Tibial nerve (tissue), 3 donors: ENCODE results near the gene ELFN1.

Source experiments
- POLR2A ChIP-seq, 2 donors: fragments of 450-650 bp; IDR thresholded peaks; one replicate each; pipeline ENCODE4 v1.6.1; 2017; ENCODE audit warnings: antibody characterized with exemption in 2 of 2, mild to moderate bottlenecking in 2 of 2, moderate library complexity in 2 of 2
- TF ChIP-seq, protein P1 (sequence below), 5 experiments: fragments of 200-600 bp in 3 of 5; fragments of 450-650 bp in 2 of 5; sonication (generic) in 3 of 5; IDR thresholded peaks; one replicate each; pipeline ENCODE4 v1.5.1; 2016 to 2019; ENCODE audit warnings: antibody characterized with exemption in 5 of 5, mild to moderate bottlenecking in 3 of 5, moderate library complexity in 2 of 5

DNA sequence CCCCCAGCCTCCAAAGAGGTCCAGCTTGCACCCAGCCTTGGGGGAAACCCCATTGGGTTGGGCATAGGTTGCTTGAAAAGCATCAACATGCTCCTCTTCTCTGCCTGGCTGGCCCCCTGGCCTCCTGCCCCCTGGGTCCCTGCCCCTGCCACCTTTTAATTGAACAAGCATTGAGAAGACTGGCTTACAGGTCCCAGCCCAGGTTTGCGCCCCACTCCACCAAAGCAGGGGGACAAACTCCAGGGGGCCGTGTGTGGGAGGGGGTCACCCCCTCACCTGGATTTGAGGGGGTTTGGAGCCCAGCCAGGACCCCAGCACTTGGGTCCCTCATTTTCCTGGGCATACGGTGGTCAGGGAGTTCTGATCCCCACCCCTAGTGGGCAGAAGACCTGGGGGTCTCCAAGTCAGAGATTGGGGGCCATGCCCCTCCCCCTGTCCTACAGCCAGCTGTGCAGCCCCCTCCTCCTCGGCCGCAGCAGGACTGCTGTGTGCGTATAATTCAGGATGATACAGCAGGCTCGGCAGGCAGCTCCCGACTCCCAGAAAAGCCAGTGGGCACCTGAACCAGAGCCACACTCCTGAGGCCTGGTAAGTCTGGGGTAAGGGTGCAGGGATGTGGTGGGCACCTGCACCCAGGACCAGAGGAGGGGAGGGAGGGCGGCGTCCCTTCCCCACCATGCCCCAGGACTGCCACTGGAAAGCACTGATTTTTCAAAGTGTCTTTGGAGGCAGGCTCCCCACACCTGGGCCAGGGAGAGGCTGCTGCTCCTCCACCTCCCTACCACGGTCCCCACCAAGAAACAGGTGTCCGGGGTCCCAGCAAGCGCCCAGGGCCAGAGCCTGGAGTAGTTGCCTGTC lies 1.7 kb downstream of the ELFN1 start:
- TF ChIP-seq, protein P1, sequence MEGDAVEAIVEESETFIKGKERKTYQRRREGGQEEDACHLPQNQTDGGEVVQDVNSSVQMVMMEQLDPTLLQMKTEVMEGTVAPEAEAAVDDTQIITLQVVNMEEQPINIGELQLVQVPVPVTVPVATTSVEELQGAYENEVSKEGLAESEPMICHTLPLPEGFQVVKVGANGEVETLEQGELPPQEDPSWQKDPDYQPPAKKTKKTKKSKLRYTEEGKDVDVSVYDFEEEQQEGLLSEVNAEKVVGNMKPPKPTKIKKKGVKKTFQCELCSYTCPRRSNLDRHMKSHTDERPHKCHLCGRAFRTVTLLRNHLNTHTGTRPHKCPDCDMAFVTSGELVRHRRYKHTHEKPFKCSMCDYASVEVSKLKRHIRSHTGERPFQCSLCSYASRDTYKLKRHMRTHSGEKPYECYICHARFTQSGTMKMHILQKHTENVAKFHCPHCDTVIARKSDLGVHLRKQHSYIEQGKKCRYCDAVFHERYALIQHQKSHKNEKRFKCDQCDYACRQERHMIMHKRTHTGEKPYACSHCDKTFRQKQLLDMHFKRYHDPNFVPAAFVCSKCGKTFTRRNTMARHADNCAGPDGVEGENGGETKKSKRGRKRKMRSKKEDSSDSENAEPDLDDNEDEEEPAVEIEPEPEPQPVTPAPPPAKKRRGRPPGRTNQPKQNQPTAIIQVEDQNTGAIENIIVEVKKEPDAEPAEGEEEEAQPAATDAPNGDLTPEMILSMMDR (IDR thresholded peaks at IDR 0.05), result no peak
- no peak for TF ChIP-seq POLR2A (IDR thresholded peaks at IDR 0.05)
